ENCODE data around the gene SLC39A2. TPM values are rescaled to one million over a fixed set of nuclear protein-coding genes. Genes with fewer than 3 reads are reported as not detected.

The SLC39A2 gene
- polyA plus RNA-seq, 6 donors from 2014 or later: not detected

DNA sequence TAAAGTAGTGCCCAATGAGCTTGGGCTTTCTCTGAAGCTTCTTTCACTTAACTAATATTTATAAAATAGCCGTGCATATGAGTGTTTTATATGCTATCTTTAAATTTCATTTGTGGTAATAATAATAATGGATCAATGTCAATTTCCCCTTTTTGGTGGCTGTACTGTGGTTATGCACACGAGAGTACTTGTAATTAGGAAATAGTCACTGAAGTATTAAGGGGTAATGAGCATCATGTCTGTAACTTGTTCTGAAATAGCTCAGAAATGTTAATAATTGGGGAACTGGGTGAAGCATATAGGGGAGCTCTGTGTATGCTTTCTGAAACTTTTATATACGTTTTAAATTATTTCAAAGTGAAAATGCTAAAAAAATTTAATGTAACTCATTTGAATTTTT, 51.5 kb downstream of the SLC39A2 start:
- Mint-ChIP-seq H3K27ac (no peak overlapping the region), H3K4me3 (no peak overlapping the region), H3K9me3 (no peaks in the 10 kb centered on the region), H3K4me1 (no peaks in the 10 kb centered on the region), H3K36me3 (no peaks in the 10 kb centered on the region), H3K27me3 (peaks cover 10 to 14% (median 13%) of the 10 kb centered on the region in 3 donors)
- DNase-seq: no peak
- ATAC-seq (ENCODE audit: low read depth in 2 of 2): no peak

Other genes starting within 250 kb of the SLC39A2 start
- gene EDDM3B, start 230.9 kb upstream of the SLC39A2 start, polyA plus RNA-seq (ENCODE audit: low read depth in 6 of 6): not detected
- 100 to 1,000 TPM in 5 of 6 donors, 10 to 100 TPM in 1; 94.0 to 368 (median 337) TPM for gene RNASE6, start 218.0 kb upstream of the SLC39A2 start, polyA plus RNA-seq (ENCODE audit: low read depth in 6 of 6)
- gene RNASE1, start 196.4 kb upstream of the SLC39A2 start, polyA plus RNA-seq (ENCODE audit: low read depth in 6 of 6): under 1 TPM in 1 of 6 donors, not detected in 5; 0.40 TPM
- not detected for gene RNASE3, start 107.9 kb upstream of the SLC39A2 start, polyA plus RNA-seq (ENCODE audit: low read depth in 6 of 6)
- gene RNASE2, start 43.8 kb upstream of the SLC39A2 start, polyA plus RNA-seq (ENCODE audit: low read depth in 6 of 6): 1 to 10 TPM in 2 of 6 donors, under 1 TPM in 1, not detected in 3; 0.41 to 1.7 (median 1.3) TPM
- gene METTL17, start 9.3 kb upstream of the SLC39A2 start, polyA plus RNA-seq (ENCODE audit: low read depth in 6 of 6): 10 to 100 TPM; 53.0 to 73.5 (median 59.7) TPM
- gene NDRG2, start 25.8 kb downstream of the SLC39A2 start, polyA plus RNA-seq (ENCODE audit: low read depth in 6 of 6): 1 to 10 TPM; 5.7 to 9.8 (median 7.1) TPM
- gene TPPP2, start 30.9 kb downstream of the SLC39A2 start, polyA plus RNA-seq (ENCODE audit: low read depth in 6 of 6): not detected
- gene RNASE13, start 35.5 kb downstream of the SLC39A2 start, polyA plus RNA-seq (ENCODE audit: low read depth in 6 of 6): not detected
- not detected for gene RNASE7, start 43.1 kb downstream of the SLC39A2 start, polyA plus RNA-seq (ENCODE audit: low read depth in 6 of 6)
- gene RNASE8, start 58.5 kb downstream of the SLC39A2 start, polyA plus RNA-seq (ENCODE audit: low read depth in 6 of 6): not detected
- gene ARHGEF40, start 71.0 kb downstream of the SLC39A2 start, polyA plus RNA-seq (ENCODE audit: low read depth in 6 of 6): under 1 TPM in 5 of 6 donors, not detected in 1; 0.07 to 0.99 (median 0.27) TPM
- 1 to 10 TPM in 1 of 6 donors, under 1 TPM in 3, not detected in 2; 0.13 to 1.1 (median 0.56) TPM for gene ZNF219, start 99.4 kb downstream of the SLC39A2 start, polyA plus RNA-seq (ENCODE audit: low read depth in 6 of 6)
- not detected for gene TMEM253, start 101.8 kb downstream of the SLC39A2 start, polyA plus RNA-seq (ENCODE audit: low read depth in 6 of 6)
- gene OR5AU1, start 156.8 kb downstream of the SLC39A2 start, polyA plus RNA-seq (ENCODE audit: low read depth in 6 of 6): not detected